Measurements from ENCODE around the gene ZYG11B. TPM values are rescaled to one million over a fixed set of nuclear protein-coding genes. Genes with fewer than 3 reads are reported as not detected.
"Not testable (repeated sequence)": the region's sequence is repeated elsewhere in the genome, so short reads cannot be mapped to it uniquely, and the experiment has no call there.

Gene ZYG11B
- total RNA-seq, 4 donors from 2014 or later, result 27.5 to 38.5 (median 33.0) TPM

DNA sequence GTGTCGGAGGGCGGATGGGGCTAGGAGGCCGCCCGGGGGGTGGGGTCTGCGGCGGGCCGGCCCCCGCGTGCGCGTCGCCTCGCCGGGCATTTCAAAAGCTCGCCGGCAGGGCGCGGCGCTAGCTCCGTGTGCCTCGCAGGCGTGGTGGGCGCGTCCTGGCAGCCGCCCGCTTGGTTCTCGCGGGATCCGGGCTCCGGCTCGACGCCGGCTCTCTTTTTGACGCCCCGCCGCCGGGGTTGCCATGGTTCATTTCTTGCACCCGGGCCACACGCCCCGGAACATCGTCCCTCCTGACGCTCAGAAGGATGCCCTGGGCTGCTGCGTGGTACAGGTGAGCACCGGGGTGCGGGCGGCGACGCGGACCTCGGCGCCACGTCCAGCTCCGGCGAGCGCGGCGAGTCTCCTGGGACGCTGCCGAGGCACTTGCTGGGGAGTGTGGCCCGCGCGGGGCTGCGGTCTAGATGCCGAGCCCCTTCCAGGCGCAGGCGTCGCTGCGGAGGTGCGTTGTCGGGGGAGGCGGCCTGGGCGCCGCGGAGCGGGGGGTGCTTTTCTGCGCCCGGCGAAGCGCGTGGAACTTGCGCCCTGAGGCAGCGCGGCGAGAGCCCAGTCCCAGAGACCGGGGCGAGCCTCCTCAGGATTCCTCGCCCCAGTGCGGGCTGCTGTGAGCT, 116.5 kb downstream of the ZYG11B start, which contains the start of gene ZYG11A:
TSS of gene ZYG11A (plus strand) at position 118 of the 668 bp plus-strand sequence. CDS start at position 242, 124 bp downstream.
- no peaks in the 10 kb centered on the region for H3K36me3 ChIP-seq
- 3% methylated on average over 34 of the region's 88 CpGs for WGBS
- peaks cover 19% of the 10 kb centered on the region for H3K27me3 ChIP-seq
- H3K9me3 ChIP-seq, result no peaks in the 10 kb centered on the region
- TF ChIP-seq EP300 (IDR thresholded peaks at IDR 0.05) (no peak), CTCF (IDR thresholded peaks at IDR 0.05) (peak in 1 of 2 donors; percentile 36)
- peaks cover 12% of the 10 kb centered on the region for H3K4me1 ChIP-seq
- H3K4me3 ChIP-seq, result peak within 1 kb of the TSS; percentile 46
- DNase-seq (ENCODE audit: low spot score in 2 of 2), result peak in 1 of 2 donors; percentile 66
- no peak within 1 kb of the TSS for H3K27ac ChIP-seq

DNA sequence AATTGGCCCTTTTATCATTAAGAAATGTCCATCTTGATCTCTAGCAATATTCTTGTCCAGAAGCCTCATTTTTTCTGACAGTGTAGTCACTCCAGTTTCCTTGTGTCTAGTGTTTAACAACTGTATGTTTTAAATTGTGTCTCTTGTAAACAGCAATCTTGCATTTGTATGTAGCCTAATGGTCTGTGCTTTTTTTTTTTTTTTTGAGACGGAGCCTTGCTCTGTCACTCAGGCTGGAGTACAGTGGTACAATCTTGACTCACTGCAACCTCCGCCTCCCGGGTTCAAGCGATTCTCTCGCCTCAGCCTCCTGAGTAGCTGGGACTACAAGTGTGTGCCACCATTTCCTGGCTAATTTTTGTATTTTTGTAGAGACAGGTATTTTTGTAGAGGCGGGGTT, 118.9 kb downstream of the ZYG11B start:
- H3K4me3 ChIP-seq; DNase-seq (ENCODE audit: low spot score in 2 of 2): not testable (repeated sequence)
- peaks cover 19% of the 10 kb centered on the region for H3K27me3 ChIP-seq

GRCh38 chr1:52848423-52848822, 122.2 kb downstream of the ZYG11B start:
- TF ChIP-seq EP300 (IDR thresholded peaks at IDR 0.05) (no peak), POLR2A (IDR thresholded peaks at IDR 0.05) (no peak), CTCF (IDR thresholded peaks at IDR 0.05) (no peak), POLR2AphosphoS5 (IDR thresholded peaks at IDR 0.05) (no peak)
- 85% methylated on average over 5 of the region's 5 CpGs for WGBS
- H3K36me3 ChIP-seq, result no peaks in the 10 kb centered on the region
- no peaks in the 10 kb centered on the region for H3K9me3 ChIP-seq
- H3K4me3 ChIP-seq, result no peak overlapping the region
- peaks cover 7% of the 10 kb centered on the region for H3K27me3 ChIP-seq
- H3K4me1 ChIP-seq, result no peaks in the 10 kb centered on the region
- no peak for DNase-seq (ENCODE audit: low spot score in 2 of 2)
- no peak overlapping the region for H3K27ac ChIP-seq

More for the DNA sequence above, 118.9 kb downstream of the ZYG11B start:
- H3K4me1 ChIP-seq, result peaks cover 12% of the 10 kb centered on the region
- not testable (repeated sequence) for H3K36me3 ChIP-seq, H3K9me3 ChIP-seq, H3K27ac ChIP-seq
- WGBS, result 95% methylated on average over 6 of the region's 6 CpGs

DNA sequence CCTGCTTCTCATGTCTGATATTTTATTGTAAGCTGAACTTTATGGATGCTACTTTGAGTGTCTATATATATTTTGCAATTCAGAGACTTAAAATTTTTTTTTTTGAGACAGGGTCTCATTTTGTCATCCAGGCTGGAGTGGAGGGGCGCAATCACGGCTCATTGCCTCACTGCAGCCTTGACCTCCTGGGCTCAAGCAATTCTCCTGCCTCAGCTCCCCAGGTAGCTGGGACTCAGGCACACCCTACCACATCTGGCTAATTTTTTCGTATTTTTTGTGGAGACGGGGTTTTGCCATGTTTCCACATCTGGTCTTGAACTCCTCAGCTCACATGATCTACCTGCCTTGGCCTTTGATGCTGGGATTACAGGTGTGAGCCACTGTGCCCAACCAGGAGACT, 124.7 kb downstream of the ZYG11B start:
- TF ChIP-seq POLR2AphosphoS5 (IDR thresholded peaks at IDR 0.05), result no peak
- TF ChIP-seq EP300 (IDR thresholded peaks at IDR 0.05), result no peak
- no peak for TF ChIP-seq CTCF (IDR thresholded peaks at IDR 0.05)
- TF ChIP-seq POLR2A (IDR thresholded peaks at IDR 0.05), result no peak
- DNase-seq (ENCODE audit: low spot score in 2 of 2), result no peak
- no peaks in the 10 kb centered on the region for H3K27me3 ChIP-seq
- H3K9me3 ChIP-seq, result no peaks in the 10 kb centered on the region
- no peak overlapping the region for H3K4me3 ChIP-seq
- no peak overlapping the region for H3K27ac ChIP-seq
- no peaks in the 10 kb centered on the region for H3K36me3 ChIP-seq
- H3K4me1 ChIP-seq, result no peaks in the 10 kb centered on the region
- WGBS, result 87% methylated on average over 4 of the region's 4 CpGs

DNA sequence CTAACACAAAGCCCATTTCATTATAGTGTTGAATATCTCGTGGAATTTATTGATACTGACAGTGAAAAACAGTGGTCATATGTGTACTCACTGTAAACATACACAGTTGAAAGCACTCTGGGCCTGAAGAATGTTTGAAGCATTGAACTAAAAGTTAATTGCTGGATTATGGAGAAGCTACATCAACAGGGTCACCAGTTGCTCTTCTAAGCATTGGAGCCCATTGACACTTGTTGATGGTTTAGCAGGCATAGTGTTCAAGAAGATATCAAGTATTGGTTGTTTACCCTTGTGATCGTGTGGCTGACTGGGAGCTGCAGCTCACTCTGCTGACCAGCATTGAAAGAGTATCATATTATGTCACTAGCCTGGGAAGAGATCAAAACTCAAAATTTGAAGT, 126.6 kb downstream of the ZYG11B start:
- Histone ChIP-seq H3K36me3 (no peaks in the 10 kb centered on the region), H3K4me3 (no peak overlapping the region), H3K27ac (no peak overlapping the region), H3K4me1 (no peaks in the 10 kb centered on the region), H3K27me3 (no peaks in the 10 kb centered on the region), H3K9me3 (no peaks in the 10 kb centered on the region)
- WGBS, result 82% methylated on average over 2 of the region's 2 CpGs
- no peak for DNase-seq (ENCODE audit: low spot score in 2 of 2)
- TF ChIP-seq POLR2AphosphoS5 (IDR thresholded peaks at IDR 0.05), result no peak
- no peak for TF ChIP-seq CTCF (IDR thresholded peaks at IDR 0.05)
- TF ChIP-seq EP300 (IDR thresholded peaks at IDR 0.05), result no peak
- no peak for TF ChIP-seq POLR2A (IDR thresholded peaks at IDR 0.05)

GRCh38 chr1:52855584-52855983, 129.3 kb downstream of the ZYG11B start:
- no peak overlapping the region for H3K4me3 ChIP-seq
- no peaks in the 10 kb centered on the region for H3K36me3 ChIP-seq
- DNase-seq (ENCODE audit: low spot score in 2 of 2), result no peak
- TF ChIP-seq POLR2A (IDR thresholded peaks at IDR 0.05) (no peak), CTCF (IDR thresholded peaks at IDR 0.05) (no peak), EP300 (IDR thresholded peaks at IDR 0.05) (no peak), POLR2AphosphoS5 (IDR thresholded peaks at IDR 0.05) (no peak)
- no peaks in the 10 kb centered on the region for H3K4me1 ChIP-seq
- no peak overlapping the region for H3K27ac ChIP-seq
- 91% methylated on average over 4 of the region's 4 CpGs for WGBS
- no peaks in the 10 kb centered on the region for H3K9me3 ChIP-seq
- no peaks in the 10 kb centered on the region for H3K27me3 ChIP-seq

Measured in suprapubic skin (tissue), 4 donors.